Nephron progenitor cell (in vitro differentiated cells): ENCODE measurements around the gene BGN.

Experiments
- DNase-seq: peaks from one replicate; pipeline ENCODE4 v3.0.0; 2021
- H3K27ac Mint-ChIP-seq: 2 replicates; pipeline ENCODE4 v1.8.0; 2021; ENCODE audit warnings: mild to moderate bottlenecking, moderate library complexity, mixed read lengths
- H3K27me3 Mint-ChIP-seq: 2 replicates; pipeline ENCODE4 v1.8.0; 2021; ENCODE audit warnings: mild to moderate bottlenecking, low read depth, mixed read lengths; ENCODE audit not compliant: poor library complexity
- H3K36me3 Mint-ChIP-seq: 2 replicates; pipeline ENCODE4 v1.8.0; 2021; ENCODE audit warnings: low read depth, mixed read lengths
- H3K4me1 Mint-ChIP-seq: 2 replicates; pipeline ENCODE4 v1.8.0; 2021; ENCODE audit warnings: mixed read lengths
- H3K4me3 Mint-ChIP-seq: 2 replicates; pipeline ENCODE4 v1.8.0; 2021; ENCODE audit warnings: mild to moderate bottlenecking, moderate library complexity, mixed read lengths
- H3K9me3 Mint-ChIP-seq: 2 replicates; pipeline ENCODE4 v1.8.0; 2021; ENCODE audit warnings: mild to moderate bottlenecking, moderate library complexity, mixed read lengths
- TF ChIP-seq, protein P1 (sequence below): fragments of 200-600 bp; sonication (generic); IDR thresholded peaks from 2 replicates; pipeline ENCODE4 v1.5.0; 2021; ENCODE audit warnings: antibody characterized with exemption

Gene BGN

DNA sequence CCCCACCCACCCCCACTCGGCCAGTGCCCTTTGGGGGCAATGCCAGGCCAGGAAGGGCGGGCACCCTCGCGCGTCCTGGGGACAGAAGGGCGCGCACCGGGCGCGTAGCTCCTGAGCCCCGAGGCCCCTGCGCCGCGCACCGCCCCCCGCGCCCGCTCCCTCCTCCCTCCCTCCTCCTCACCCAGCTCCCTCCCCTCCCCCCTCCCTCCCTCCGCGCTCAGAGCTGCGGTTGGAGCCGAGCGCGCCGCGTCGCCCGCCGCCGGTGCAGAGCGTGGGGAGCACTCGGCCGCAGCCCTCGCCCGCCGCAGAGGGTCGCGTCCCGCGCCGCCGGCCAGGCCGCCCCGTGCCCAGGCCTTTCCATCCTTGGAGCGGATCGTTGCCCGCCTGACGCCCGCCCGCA is 22.6 kb downstream of the BGN start, which contains the start of gene ATP2B3:
Gene ATP2B3 (plus strand): TSS at position 220 of the 400 bp plus-strand sequence. CDS start 18,606 bp downstream, outside the sequence.
- Mint-ChIP-seq H3K27me3 (peaks cover 55% of the 10 kb centered on the region), H3K4me3 (peak within 1 kb of the TSS; percentile 79), H3K36me3 (no peaks in the 10 kb centered on the region), H3K9me3 (peaks cover 49% of the 10 kb centered on the region), H3K4me1 (peaks cover 9% of the 10 kb centered on the region), H3K27ac (no peak within 1 kb of the TSS)
- peak; percentile 44 for DNase-seq
- TF ChIP-seq, protein P1, sequence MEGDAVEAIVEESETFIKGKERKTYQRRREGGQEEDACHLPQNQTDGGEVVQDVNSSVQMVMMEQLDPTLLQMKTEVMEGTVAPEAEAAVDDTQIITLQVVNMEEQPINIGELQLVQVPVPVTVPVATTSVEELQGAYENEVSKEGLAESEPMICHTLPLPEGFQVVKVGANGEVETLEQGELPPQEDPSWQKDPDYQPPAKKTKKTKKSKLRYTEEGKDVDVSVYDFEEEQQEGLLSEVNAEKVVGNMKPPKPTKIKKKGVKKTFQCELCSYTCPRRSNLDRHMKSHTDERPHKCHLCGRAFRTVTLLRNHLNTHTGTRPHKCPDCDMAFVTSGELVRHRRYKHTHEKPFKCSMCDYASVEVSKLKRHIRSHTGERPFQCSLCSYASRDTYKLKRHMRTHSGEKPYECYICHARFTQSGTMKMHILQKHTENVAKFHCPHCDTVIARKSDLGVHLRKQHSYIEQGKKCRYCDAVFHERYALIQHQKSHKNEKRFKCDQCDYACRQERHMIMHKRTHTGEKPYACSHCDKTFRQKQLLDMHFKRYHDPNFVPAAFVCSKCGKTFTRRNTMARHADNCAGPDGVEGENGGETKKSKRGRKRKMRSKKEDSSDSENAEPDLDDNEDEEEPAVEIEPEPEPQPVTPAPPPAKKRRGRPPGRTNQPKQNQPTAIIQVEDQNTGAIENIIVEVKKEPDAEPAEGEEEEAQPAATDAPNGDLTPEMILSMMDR, result no peak

DNA sequence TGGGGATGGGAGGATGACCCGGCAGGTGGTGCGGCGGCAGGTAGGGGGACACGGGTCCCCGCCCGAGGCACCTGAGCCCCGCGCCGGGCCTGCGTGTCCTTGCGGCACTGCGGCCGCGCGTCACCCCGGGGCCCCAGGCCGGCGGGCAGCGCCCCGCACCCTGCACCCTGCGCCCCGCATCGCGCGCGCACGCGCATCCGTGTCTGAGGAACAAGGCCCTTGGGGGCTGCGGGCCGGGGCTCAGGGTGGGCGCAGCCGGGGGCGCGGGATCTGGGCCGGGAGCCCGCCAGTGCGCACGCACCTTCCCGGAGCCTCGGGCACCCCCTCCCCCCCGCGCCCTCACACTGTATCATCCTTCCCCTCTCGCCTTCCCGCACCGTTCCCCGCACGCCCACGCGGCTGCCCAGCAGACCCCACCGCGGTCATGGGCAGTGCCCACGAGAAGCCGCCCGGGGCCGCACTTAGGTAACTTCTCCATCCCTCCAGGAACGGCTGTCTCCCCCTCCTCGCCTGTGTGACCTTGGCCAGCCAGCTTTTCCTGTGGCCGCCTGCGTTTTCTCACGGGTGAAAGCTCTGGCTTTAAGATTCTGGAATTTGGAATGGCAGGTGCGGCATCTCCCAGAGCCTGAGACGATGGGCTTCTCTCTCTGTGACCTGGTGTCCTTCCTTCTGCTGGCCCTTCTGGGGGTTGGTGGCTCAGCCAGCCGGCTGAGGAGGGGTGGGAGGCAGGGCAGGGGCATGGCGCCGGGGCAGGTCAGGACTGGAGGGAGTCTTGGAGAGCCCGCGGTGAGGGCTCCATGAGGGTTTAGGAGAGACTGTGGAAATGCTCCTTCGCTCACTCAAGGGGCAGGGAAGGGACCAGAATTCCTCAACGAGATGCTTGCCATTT is 23.4 kb downstream of the BGN start:
- Mint-ChIP-seq H3K4me3 (peak overlapping the region; percentile 79), H3K27ac (no peak overlapping the region), H3K27me3 (peaks cover 55% of the 10 kb centered on the region), H3K9me3 (peaks cover 49% of the 10 kb centered on the region), H3K4me1 (peaks cover 9% of the 10 kb centered on the region), H3K36me3 (no peaks in the 10 kb centered on the region)
- TF ChIP-seq, protein P1, result no peak
- DNase-seq, result no peak

DNA sequence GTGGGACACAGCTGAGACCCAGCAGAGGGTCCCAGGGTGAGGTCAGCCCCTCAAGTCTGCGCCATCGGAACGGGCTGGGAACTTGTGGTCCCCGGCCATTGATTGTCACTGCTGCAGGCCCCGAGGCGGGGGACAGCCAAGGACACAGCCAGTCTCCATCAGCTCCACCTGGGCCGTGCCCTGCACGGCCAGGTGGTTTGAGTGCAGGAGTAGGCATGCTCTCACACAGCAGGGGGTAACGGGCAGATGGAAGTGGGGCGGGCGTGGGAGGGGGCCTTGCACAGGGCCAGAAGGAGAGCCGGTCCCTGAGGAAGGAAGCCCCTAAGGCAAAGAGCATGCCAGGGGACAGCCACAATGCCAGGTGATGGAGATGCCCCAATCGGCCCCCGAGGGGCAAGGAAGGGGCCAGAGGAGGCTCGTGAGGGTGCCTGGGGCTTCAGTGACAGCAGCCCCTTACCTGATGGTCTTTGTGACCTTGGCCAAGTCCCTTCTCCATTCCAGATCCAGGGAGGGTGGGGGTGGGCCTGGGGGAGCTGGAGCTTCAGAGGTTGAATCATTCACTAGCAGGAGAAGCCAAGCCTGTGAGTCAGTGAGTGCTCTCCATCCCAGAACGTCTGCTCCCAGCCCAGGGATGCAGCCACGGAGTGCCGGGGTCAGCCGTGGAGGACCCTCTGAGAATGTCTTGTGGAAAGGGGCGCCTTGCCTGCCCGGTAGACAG is 24.9 kb downstream of the BGN start:
- Mint-ChIP-seq H3K27me3 (peaks cover 51% of the 10 kb centered on the region), H3K9me3 (peaks cover 55% of the 10 kb centered on the region), H3K4me3 (no peak overlapping the region), H3K27ac (no peak overlapping the region), H3K36me3 (no peaks in the 10 kb centered on the region), H3K4me1 (peaks cover 9% of the 10 kb centered on the region)
- TF ChIP-seq, protein P1, result no peak
- DNase-seq, result no peak

DNA sequence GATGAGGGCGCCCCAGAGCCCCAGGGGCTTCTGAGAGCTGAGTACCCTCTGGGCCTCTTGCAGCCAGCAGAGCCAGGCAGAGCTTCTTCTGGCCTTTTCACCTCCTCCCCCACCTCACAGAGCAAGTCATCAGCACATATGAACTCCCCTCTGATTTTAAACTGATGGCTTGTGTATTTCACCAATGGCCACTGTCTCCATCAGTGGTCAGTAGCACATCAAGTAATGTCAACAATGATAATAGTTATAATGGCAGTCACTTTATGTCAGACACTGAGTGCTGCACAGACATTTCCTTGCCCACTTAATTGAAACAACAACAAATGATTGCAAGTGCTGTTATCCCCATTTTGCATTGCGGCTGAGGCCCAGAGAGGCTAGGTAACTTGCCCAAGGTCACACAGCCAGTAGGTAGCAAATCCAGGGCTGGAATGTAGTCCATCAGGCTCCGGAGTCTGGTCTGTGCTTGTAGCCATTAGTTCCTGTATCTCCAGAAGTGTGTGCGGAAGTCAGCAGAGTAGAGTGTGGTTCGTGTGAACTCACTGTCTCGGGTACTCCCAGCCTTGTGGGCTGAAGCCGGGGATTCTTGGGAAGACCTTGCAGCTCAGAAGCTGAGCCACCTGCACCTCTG is 25.6 kb downstream of the BGN start:
- Mint-ChIP-seq H3K9me3 (peaks cover 56% of the 10 kb centered on the region), H3K27ac (no peak overlapping the region), H3K27me3 (peaks cover 48% of the 10 kb centered on the region), H3K4me1 (peaks cover 9% of the 10 kb centered on the region), H3K36me3 (no peaks in the 10 kb centered on the region), H3K4me3 (no peak overlapping the region)
- no peak for DNase-seq
- TF ChIP-seq, protein P1, result no peak

DNA sequence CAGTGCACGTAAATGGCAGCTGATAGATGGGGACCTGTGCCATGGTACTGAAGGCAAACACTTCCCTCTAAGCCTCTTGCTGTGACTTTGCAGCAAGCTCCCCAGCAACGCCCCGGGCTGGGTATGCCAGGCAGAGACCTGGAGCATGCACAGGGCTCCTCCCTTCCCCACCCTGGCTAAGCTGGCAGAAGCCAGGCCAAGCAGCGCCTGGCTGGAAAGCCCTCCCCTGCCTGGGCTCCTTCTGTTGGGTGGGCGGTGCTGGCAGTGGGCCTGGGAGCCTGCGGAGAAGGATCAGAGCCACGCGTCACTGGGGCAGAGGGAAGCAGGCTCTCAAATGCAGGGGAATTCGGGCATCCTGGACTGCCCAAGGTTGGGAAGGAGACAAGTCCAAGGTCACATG is 26.3 kb downstream of the BGN start:
- TF ChIP-seq, protein P1, result no peak
- Mint-ChIP-seq H3K27me3 (peaks cover 42% of the 10 kb centered on the region), H3K36me3 (no peaks in the 10 kb centered on the region)

More for the DNA sequence above, 26.3 kb downstream of the BGN start:
- no peak overlapping the region for H3K4me3 Mint-ChIP-seq
- H3K9me3 Mint-ChIP-seq, result peaks cover 51% of the 10 kb centered on the region
- H3K4me1 Mint-ChIP-seq, result peaks cover 9% of the 10 kb centered on the region
- no peak overlapping the region for H3K27ac Mint-ChIP-seq
- no peak for DNase-seq
